Stimulated activated CD8-positive, alpha-beta memory T cell treated with anti-CD3 and anti-CD28 coated beads, Interleukin-15, amount 100 ng/mL, for 1 hour (primary cell): ENCODE measurements around the gene XPR1.
"Not testable (repeated sequence)": the region's sequence is repeated elsewhere in the genome, so short reads cannot be mapped to it uniquely, and the experiment has no call there.

ENCODE experiments used
- DNase-seq: peaks from one replicate; pipeline ENCODE4 v3.0.0-alpha.2; 2020; ENCODE audit warnings: low read depth

The XPR1 gene

GRCh38 chr1:180785887-180786286 is 154.1 kb downstream of the XPR1 start:
- no peak for DNase-seq

DNA sequence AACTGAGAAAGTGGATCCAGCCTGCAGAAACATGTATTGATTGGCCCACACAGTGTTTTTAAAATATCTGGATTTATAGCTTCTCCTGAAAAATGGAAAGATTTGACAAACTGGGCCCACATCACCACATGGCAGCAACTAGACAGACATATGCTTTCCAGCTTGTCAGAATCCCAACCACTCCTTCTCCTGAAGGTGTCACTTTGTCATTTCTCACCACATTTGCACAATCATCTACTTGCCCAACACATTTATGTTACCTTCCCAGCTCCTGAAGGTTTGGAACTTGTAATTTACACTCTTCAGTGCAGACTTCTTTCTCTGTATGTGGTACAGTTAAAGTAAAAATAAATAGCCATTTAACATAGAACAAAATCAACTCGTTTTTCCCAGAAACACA is 154.8 kb downstream of the XPR1 start:
- no peak for DNase-seq

GRCh38 chr1:180787628-180788307 is 155.9 kb downstream of the XPR1 start:
- DNase-seq, result no peak

DNA sequence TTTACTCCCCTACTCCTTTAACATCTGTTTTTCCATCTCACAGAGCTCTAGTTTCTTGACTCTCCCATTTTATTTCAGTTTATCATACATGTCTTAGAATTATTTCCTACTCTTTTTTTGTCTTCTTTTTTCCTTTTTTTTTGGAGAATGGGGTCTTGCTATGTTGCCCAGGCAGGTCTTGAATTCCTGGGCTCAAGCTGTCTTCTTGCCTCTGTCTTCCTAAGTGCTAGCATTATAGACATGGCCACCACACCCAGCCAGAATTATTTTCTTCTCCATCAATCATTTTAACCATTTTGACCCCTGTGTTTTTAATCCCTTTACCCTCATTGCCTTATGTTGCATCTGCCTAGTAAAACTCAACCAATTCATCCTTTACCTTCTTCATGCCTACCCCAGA is 157.6 kb downstream of the XPR1 start:
- no peak for DNase-seq

- DNase-seq, result not testable (repeated sequence)
Measured at GRCh38 chr1:180791152-180791551, 159.3 kb downstream of the XPR1 start.

DNA sequence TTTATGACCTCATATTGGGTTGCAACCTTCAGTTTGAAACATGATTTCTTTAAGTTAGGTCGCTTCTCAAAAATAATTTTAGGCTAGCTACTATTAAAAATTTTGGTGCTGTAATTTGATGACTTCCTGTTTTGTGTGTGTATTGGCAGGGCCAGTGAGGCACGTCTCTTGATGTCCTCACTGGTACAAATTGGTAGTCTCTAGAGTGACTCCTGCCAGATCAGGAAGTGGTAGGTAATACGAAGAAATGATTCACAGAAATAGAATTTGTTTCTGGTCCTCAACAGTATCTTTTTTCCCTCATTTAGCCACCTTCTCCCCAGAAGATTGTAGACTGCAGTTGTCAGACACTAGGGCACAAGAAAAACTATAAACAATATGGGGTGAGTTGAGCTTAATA is 160.0 kb downstream of the XPR1 start:
- DNase-seq, result no peak

GRCh38 chr1:180793451-180793850 is 161.6 kb downstream of the XPR1 start:
- DNase-seq, result no peak

- no peak for DNase-seq
Measured at GRCh38 chr1:180796897-180797640, 165.2 kb downstream of the XPR1 start.

GRCh38 chr1:180800945-180801344 is 169.1 kb downstream of the XPR1 start:
- no peak for DNase-seq

- no peak for DNase-seq
Measured at GRCh38 chr1:180802813-180803212, 171.0 kb downstream of the XPR1 start.

DNA sequence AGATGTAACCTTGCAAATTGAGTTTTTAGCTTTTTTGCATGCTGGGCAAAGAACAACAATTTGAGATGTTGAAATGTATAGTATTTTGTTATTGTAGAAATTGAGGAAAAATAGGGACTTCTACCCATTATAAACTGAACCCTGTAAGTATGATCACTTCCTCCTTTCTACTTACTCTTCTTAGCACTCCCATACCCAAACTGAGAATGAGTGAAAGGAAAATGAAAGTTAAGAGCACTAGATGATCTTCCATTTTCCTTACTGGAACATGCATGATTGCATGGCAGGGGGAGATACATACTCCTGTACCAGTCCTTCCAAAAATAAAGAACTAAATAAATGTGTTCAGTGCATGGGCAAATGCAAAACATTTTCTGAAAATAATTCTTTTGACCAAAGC is 173.5 kb downstream of the XPR1 start:
- no peak for DNase-seq

- no peak for DNase-seq
Measured at GRCh38 chr1:180811298-180811697, 179.5 kb downstream of the XPR1 start.

GRCh38 chr1:180811886-180812285 is 180.1 kb downstream of the XPR1 start:
- DNase-seq, result no peak

- DNase-seq, result no peak
Measured at GRCh38 chr1:180814258-180814657, 182.4 kb downstream of the XPR1 start.

GRCh38 chr1:180815188-180815587 is 183.4 kb downstream of the XPR1 start:
- no peak for DNase-seq

- no peak for DNase-seq
Measured at GRCh38 chr1:180816132-180816531, 184.3 kb downstream of the XPR1 start.

DNA sequence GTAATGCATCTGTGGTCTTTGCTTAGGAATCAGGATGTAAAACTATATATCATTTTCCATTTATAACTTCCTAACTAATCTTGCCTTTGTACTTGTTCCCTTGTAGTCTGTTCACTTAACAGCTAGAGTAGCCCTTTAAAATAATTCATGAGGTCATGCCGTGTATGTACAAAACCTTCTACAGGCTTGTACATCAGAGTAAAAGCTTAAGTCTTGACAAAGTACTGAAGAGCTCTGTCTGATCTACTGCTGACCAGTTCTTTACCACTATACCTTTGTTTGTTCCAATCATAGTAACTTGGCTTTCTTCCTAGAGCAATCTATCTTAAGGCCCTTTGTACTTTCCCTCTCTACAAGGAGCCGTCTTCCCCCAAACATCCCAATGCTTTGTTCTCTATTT is 190.1 kb downstream of the XPR1 start:
- no peak for DNase-seq

GRCh38 chr1:180831507-180831906 is 199.7 kb downstream of the XPR1 start:
- not testable (repeated sequence) for DNase-seq

DNA sequence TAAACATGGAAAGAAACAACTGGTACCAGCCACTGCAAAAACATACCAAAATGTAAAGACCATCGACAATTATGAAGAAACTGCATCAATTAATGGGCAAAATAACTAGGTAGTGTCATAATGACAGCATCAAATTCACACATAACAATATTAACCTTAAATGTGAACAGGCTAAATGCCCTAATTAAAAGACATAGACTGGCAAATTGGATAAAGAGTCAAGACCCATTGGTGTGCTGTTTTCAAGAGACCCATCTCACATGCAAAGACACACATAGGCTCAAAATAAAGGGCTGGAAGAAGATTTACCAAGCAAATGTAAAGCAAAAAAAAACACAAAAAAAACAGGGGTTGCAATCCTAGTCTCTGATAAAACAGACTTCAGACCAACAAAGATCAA is 201.4 kb downstream of the XPR1 start:
- not testable (repeated sequence) for DNase-seq

DNA sequence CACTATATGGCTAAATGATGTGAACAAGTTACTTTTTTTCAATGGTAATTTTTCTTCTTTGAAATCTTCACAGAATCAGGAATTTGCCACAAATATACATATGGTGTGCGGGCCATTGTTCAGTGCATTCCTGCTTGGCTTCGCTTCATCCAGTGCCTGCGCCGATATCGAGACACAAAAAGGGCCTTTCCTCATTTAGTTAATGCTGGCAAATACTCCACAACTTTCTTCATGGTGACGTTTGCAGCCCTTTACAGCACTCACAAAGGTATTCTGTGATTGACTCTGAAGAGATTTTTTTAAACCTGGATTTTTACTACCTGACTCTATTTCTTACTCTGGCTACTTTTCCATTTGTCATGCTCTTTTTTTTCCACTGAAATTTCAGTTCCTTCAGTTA is 204.6 kb downstream of the XPR1 start:
- DNase-seq, result no peak

GRCh38 chr1:180837020-180837419 is 205.2 kb downstream of the XPR1 start:
- DNase-seq, result no peak

DNA sequence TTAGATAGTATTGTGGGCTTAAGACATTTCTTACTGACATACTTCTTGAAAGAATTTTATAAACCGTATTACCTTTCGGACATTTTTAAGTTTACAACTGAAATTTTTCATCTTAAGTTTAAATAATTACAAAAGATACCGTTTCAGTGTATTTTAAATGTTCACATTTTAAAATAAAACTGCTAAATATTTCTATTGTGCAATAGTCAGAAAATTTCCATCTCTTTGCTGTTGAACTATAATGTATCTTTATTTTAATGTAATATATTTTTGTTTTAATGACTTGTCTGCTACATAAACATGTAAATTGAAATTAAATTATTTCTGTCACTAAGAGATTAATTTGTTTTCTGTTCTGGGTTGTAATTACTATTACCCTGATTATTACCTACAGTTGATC is 206.7 kb downstream of the XPR1 start:
- DNase-seq, result no peak

- no peak for DNase-seq
Measured at GRCh38 chr1:180839547-180839946, 207.7 kb downstream of the XPR1 start.

- no peak for DNase-seq
Measured at GRCh38 chr1:180841415-180841814, 209.6 kb downstream of the XPR1 start.
